SKM-1 (cell line): Measurements from ENCODE around the gene BPTF.
A peak's percentile ranks its signal among the peaks of the same experiment; 100 is the strongest.
"Not testable (repeated sequence)": the region's sequence is repeated elsewhere in the genome, so short reads cannot be mapped to it uniquely, and the experiment has no call there.

Source experiments
- DNase-seq: peaks from one replicate; lab custom pipeline; 2025; ENCODE audit not compliant: unreplicated experiment; lab: John Stamatoyannopoulos, UW

The BPTF gene

DNA sequence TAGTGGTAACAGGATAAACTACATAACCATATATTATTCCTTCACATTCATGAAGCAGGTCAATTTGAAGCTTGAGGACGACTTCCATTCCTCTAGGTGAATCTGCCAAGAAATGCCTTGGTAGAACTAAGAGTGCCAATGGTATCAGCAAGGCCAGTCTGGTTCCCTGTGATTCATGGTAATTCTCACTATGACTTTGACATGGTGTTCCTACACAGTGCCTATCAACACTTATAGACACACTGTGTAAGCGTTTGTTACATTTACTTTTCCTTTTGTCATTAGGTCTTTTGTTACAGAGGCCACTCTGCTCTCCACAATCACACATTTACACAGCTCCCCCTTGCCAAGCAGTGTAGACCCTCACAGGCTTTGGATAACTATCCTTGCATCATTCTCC, 136.9 kb downstream of the BPTF start:
- not testable (repeated sequence) for DNase-seq

DNA sequence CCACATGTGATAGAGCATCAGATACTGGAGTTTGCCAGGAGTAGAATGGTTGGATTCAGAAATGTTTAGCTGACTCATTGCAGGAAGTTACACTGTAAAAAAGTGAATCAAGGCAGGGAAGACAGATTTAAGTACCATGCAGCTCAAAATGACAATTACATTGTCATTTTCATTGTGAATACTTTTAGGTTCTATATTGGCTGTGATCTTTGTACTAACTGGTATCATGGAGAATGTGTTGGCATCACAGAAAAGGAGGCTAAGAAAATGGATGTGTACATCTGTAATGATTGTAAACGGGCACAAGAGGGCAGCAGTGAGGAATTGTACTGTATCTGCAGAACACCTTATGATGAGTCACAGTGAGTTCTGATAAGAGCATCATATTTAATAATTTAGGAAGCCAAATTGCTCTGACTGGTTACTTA, 137.9 kb downstream of the BPTF start:
- peak; percentile 34 for DNase-seq

DNA sequence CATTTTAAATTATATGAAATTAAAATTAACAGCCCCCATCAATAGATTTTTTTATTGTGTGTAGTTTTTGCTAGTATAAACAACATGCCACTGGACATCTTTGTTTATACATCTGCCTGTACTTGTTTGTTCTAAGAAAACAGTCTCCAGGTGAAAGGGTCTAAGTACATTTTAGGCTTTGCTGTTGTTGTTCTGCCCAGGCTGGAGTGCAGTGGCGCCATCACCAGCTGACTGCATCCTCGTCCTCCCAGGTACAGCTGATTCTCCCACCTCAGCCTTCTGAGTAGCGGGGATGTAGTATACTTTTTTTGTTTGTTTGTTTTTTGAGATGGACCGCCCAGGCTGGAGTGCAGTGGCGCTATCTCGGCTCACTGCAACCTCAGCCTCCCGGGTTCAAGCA, 145.5 kb downstream of the BPTF start:
- DNase-seq, result no peak

DNA sequence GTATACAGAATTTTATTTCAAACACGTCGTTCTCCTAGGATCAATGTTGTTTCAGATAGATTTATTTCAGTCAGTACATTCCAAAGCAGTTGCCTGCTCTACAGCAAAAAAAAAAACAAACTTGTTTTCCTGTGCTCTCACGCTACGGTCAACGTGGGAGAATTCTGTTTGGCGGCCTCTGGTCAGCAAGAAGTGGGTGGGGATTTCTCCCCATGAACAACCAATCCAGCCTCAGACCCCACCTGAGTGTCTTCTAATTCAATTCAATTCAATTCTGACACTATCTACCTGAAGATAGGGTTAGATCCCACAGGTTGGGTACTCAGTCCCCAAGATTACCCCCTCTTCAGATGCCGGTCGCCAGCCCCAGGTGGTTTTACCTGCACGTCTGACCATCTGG, 148.9 kb downstream of the BPTF start:
- no peak for DNase-seq

DNA sequence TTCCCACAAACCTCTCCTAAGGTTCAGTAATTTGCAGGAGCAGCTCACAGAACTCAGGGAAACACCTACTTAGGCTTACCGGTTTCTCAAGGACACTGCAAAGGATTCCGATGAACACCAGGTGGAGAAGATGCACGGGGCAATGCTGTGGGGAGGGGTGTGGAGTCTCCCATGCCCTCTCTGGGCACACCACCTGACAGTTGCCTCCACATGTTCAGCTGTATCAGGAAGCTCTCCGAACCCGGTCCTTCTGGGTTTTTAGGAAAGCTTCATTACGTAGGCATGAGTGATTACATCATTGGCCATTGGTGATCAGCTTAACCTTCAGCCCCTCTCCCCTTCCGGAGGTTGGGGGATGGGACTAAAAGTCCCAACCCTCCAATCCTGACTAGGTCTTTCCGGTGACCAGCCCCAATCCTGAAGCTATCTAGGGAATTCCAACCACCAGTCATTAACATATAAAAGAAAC, 149.3 kb downstream of the BPTF start:
- DNase-seq, result no peak

DNA sequence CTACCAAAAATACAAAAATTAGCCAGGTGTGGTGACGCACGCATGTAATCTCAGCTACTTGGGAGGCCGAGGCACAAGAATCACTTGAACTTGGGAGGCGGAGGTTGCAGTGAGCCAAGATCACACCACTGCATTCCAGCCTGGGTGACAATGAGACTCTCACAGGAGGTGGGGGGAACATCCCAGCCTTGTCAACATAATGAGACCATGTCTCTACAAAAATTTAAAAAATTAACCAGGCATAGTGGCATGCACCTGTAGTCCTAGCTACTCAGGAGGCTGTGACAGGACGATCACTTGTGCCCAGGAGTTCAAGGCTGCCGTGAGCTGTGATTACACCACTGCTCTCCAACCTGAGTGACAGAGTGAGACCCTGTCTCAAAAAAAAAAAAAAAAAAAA, 151.0 kb downstream of the BPTF start:
- not testable (repeated sequence) for DNase-seq

DNA sequence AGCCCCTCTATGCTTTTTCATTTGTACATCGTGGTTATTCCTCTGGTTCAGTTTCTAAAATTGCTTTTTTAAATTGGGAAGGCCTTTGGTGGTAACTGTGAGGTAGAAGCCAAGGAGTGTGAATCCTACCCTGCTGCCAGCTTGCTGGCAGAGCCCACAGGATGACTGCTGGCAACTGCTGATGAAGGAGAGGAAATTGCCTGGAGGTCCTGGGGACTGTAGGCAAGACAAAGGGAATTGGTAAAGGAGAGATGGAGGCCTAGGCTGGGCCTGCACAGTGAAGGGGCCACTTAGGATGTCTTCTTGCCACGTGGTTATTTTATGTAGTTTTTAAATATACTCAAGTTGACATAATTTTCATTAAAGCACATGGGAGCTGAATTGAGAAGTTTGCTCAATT, 155.2 kb downstream of the BPTF start:
- DNase-seq, result no peak

DNA sequence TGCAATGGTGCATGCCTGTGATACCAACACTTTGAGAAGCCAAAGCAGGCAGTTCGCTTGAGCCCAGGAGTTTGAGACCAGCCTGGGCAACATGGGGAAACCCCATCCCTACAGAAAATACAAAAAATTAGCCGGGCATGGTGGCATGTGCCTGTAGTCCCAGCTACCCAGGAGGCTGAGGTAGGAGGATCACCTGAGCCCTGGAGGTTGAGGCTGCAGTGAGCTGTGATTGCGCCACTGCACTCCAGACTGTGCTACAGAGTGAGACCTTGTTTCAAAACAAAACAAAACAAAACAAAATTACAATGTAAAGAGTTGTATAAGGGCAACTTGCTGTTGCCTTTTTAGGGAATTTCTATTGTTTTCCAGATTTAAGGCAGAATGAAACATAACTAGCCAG, 155.6 kb downstream of the BPTF start:
- DNase-seq, result not testable (repeated sequence)

DNA sequence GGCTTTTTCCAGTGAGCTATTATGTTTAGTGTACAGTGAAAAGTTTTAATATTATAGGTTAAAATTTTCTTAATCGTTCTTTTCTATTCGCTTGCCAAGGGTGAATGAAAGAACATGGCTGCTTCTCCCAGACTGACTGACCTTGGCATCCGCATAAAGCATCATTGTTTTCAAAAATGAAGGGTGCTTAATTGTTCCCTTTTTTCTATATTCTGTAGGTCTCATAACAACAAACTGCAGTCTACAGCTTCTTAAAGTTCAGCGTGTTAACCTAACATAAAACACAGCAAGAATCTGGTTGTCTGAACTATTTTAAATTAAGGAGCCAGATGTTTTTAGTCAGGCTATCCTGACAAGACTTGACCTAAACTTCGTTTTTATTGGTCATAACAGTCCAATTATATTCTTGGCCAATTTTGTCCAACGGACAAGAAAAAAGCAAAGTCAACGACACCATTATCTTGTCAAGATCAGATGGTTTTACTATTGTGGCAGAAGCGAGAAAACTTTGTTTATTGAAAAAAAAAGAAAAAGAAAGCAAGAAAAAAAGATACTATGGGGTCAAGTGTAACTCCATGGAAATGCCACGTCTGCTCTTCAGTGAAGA, 156.8 kb downstream of the BPTF start:
- no peak for DNase-seq

DNA sequence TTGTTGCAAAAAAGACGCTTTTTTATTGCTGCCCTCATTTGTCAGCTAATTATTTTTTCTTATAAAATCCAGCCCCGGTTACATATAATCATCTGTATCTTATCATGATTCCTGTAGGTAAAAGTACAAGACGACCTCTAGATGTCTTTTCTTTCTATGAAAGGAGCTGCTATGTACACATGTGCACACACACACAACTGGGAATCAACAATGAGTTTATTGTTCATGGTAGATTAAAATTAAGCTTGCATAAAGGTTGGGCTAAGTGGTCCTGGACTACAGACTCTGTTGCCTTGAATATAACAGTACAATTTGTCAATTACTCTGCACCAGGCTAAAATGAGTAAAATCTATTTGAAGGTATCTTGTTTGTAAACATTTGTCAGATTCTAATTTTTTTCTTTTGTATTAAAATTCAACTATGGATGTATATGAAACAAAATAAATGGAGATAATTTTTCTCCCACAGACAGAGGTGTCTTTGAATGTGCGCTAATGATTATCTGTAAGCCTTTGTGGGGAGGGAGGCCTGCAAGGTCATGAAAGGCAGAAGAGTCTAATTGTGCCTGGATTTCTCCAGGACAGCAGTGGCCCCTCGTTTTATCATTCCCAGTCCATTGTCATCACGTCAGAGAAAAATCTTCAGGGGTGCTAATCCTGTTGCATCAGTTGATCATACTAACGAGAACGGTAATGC, 157.5 kb downstream of the BPTF start:
- DNase-seq, result no peak

DNA sequence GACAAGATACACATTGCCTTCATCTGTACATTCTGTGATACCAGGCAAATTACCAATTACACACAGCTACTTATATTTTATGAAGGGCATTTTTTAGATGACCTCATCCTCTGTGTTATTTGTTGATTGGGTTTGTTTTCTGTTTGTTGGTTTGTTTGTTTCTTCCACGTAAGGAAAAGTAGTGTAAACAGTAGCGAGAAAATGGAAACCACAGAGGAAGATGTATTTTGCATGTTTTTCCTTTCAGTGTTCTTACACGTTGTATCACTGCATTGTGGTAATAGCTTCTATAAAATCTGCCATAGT, 158.0 kb downstream of the BPTF start:
- no peak for DNase-seq

DNA sequence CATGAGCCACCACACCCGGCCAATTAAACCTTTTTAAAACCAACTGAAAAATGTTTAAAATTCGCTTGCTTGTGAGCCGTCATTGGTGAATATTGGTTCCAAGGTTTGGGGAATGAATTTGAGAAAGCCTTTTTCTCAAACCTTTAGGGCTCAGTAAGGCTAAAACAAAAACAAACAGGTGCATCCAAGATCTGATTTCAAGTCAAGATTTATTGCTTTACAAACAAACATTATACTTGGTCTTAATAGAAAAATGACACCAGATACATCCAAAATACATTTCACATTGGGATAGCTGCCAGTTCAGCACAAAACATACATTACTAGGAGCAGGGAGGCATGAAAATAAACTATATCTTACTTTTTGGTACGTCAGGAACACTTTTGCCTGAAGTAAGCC, 165.6 kb downstream of the BPTF start:
- DNase-seq, result no peak

DNA sequence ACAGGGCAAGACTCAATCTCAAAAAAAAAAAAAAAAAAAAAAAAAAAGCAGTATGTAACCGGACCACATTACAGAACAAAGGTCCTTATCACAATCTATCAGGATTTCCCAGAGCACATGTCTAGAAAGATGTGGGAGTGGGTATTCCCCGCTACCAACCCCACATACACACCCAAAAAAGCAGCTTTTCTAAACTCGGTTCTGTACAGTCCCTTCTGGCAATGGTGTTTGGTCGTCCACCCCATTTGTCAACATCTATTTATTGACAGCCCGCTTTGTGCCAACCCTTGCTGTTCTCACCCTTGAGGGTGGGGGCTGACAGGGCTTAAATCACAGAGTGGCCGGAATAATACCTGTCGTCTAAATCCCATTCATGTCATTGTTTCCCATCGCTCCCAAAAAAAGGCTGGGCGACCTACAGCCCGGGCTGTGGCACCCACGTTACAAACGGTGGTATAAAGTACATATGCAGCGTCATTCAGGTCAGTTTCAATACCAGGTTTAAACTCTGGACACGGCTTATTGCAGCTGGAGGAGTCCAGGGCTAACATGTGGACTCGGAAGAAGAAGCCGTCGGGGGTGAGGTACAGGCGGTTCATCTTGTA, 167.3 kb downstream of the BPTF start:
- DNase-seq, result no peak

DNA sequence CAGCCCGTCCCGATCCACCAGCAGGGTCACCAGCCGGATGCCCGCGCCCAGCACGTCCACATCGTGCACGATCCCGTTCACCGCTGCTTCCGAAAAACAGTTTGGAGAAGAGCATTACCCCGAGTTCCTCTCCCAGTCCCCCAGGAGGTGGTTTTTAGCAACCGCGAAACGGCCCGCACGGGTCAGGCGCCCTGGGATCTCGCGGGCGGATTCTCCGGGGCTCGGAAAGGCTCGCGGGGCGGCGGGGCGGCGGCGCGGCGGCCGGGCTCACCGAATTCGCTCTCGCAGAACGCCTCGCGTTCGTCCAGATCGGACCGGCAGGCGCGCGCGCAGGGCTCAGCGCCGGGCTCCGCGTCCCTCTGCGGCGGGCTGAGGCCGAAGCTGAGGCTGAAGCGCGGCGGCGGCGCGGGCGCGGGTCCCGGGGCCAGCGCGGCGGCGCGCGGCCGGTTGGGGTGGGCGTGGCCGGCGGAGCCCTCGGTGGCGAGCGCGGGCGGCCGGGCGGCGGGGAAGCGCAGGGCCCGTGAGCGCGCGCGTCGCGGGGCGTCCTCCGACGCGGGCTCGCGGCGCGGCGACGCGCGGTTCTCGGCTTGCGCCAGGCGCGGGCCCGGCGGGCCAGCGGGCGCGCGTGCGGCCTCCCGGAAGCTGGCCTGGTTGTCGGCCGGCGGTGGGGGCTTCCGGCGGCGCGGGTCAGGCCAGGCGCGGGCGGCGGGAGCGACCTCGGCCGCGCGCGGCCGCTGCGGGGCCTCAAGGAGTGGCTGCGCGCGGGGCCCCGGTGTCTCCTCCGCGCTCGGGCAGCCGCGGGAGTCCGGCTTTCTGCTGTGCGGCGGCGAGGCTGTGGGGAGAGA, 168.1 kb downstream of the BPTF start:
- DNase-seq, result peak; percentile 73

DNA sequence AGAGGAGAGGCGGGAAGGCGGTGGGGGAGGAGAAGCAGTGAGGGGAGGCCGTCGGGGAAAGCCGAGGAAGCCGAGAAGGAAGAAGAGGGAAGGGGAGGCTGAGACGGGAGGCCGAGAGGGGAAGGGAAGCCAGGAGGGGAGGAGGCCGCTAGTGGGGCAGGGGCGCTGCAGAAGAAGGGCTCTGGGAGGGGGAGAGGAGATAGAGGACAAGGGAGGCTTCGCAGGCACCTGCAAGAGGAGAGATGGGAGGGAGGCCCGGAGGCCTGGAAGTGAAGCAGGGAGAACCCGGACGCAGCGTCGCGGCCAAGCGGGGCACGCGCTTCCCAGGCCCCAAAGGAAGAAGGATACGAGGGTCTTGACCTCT, 168.7 kb downstream of the BPTF start:
- no peak for DNase-seq

DNA sequence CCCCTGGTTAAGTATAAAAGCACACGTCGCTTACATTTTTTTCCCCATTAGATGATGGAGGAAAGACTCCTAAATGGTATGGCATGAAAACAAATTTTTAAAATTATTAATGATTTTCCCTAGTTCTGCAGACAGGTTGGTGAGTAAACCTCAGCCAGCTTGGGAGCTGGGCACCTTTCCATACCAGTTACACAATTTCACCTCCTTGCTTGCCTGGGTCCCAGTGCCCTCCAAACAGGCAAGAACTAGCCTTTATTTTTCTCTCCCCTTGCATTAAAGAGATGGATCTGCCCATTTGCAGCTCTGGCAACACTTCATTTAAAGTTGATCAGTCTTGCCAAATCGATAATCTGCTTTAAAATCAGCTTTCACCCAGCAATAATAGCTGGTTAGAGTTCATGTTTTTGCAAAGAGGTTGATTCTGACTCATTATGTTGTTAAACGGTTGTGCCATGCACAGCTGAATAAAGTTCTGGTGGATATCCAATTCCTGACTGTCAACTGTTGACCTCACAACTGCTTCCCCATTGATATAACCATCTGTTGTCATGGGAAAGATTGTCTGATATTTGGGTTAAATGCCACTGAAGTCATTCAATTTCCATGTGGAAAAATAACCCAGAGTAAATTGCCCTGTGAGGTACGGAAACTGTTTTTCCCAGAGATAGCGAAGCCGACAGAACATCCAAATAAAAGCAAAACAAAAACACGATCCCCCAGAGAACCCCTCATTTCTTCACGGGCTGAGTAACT, 169.7 kb downstream of the BPTF start:
- no peak for DNase-seq

DNA sequence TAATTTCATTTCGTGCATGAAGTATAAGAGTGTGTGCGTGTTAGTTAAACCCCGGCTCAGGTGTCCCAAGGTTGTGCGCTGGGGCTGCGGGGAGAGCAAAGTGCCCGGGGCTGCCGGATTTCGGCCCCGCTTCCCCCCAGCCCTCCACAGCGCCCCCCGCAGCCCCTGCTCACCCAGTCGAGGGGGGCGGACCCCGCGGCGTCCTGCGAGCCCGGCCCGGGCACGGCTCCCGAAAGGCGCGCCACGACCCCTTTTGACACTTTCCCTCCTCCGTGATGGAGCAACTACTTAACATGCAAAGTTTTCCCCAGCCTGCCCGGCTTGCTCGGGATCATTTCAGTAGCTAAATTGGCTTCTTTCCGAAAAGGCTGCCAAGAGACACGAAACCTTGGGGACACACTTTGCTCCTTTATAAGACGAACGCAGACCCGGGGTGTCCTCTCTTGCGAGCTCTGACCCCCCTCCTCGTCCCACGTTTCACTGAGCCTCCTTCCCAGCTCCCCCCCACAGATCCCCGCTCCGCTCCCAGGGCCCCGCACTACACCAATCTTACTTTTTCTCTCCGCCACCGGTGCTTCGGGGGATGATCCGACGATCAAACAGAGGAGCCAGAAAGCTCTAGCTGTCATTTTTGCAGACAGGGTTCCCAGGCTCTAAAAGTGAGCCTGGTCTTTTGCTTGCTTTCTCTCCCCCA, 170.4 kb downstream of the BPTF start:
- DNase-seq, result no peak

DNA sequence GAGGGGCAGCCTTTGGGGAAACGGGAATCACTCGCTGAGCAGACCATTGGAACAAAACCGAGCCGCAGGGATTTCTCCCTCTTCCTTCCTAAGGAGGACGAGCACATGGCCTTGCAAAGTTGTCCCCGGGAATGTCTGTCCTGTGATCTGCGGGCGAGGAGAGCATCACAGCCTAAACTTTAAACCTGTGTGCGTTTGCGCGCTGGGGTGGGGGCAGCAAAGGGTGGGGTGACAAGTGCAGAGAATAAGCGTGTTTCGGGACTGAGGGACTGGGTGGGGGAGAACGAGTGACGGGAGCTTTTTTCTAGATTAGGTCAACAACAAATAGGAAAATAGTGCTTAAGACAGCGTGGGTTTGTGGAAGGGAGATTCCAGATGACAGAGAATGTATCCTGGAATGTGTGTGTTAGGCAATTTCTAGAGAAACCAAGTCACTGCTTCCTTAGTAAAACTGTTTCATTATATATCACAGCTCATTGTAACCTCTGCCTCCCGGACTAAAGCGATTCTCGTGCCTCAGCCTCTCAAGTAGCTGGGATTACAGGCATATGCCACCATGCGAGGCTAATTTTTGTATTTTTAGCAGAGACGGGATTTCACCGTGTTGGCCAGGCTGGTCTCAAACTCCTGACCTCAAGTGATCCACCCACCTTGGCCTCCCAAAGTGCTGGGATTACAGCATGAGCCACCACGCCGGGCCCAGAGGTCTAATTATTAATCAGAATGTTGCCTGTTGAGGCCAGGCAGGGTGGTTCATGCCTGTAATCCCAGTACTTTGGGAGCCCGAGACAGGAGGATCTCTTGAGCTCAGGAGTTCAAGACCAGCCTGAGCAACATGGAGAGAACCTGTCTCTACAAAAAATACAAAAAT, 171.2 kb downstream of the BPTF start, which contains the start of gene C17orf58:
TSS of gene C17orf58 (minus strand) at position 169 of the 871 bp plus-strand sequence. CDS start 271 bp downstream, outside the sequence.
- DNase-seq, result not testable (repeated sequence)

DNA sequence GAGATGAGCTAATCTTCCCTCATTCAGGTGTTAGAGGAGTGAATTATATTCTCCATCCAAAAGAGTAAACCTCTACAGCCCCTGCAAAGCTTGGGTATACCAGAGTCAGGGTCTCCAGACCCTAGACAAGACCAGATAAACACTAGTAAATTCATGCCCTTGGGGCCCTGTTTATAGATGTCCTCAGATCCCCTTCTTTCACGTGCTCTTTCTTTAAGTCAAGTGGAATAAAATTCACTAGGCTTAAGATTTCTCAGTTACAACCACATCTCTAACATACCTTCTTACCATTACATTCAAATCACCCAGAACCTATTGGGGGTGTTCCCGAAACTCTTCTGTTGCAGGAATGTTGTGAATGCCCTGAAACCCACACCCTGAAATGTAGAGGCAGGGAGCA, 173.2 kb downstream of the BPTF start:
- no peak for DNase-seq
